Right lobe of liver (tissue), 6 donors: Measurements from ENCODE around the gene SLC6A18. TPM values are rescaled to one million over a fixed set of nuclear protein-coding genes. Genes with fewer than 3 reads are reported as not detected.

ENCODE experiments used
- ATAC-seq, 4 donors: fragments of 200-7000 bp; cut with Tn5 transposase; one replicate each; pipeline ENCODE4 v1.9.1; 2020; ENCODE audit warnings: mild to moderate bottlenecking in 4 of 4, moderate library complexity in 4 of 4
- DNase-seq, 3 donors: peaks; one replicate each; pipeline ENCODE4 v3.0.0-alpha.2; 2020
- H3K27ac ChIP-seq, 3 donors: fragments of 200-600 bp; one replicate each; pipeline ENCODE4 v1.8.0; 2022
- H3K27me3 ChIP-seq, 2 donors: fragments of 200-600 bp; one replicate each; pipeline ENCODE4 v1.8.0; 2022
- H3K36me3 ChIP-seq, 4 donors: fragments of 200-600 bp; sonication (generic) in 1 of 4; one replicate each; pipeline versions ENCODE4 v1.5.1 to v1.8.0; 2017 to 2022; ENCODE audit warnings: control low read depth in 1 of 4
- H3K4me1 ChIP-seq, 4 donors: fragments of 200-600 bp; sonication (generic) in 1 of 4; one replicate each; pipeline versions ENCODE4 v1.5.1 to v1.8.0; 2017 to 2022; ENCODE audit warnings: control low read depth in 1 of 4
- H3K4me3 ChIP-seq, 3 donors: fragments of 200-600 bp; one replicate each; pipeline ENCODE4 v1.8.0; 2022
- H3K9me3 ChIP-seq, 4 donors: fragments of 200-600 bp; sonication (generic) in 1 of 4; one replicate each; pipeline versions ENCODE4 v1.5.1 to v1.8.0; 2017 to 2022; ENCODE audit warnings: control low read depth in 1 of 4
- CTCF ChIP-seq, 4 donors: fragments of 200-600 bp in 3 of 4; fragments of 450-650 bp in 1 of 4; IDR thresholded peaks; one replicate each; pipeline versions ENCODE4 v1.5.1 to v1.8.0; 2016 to 2022; ENCODE audit warnings: antibody characterized with exemption in 4 of 4, mild to moderate bottlenecking in 2 of 4
- POLR2A ChIP-seq: fragments of 450-650 bp; IDR thresholded peaks from one replicate; pipeline ENCODE4 v1.6.1; 2017; ENCODE audit warnings: antibody characterized with exemption, mild to moderate bottlenecking
- WGBS: methylation state at CpG from one replicate; pipeline ENCODE4 v1.1.6; 2018; ENCODE audit warnings: low coverage, low lambda C conversion rate; ENCODE audit not compliant: insufficient coverage; ENCODE audit errors: missing lambda C conversion rate; 5-methylcytosine and 5-hydroxymethylcytosine counted together
- intact Hi-C, 2 donors: fragments of 100-400 bp; cut with DNase I; formaldehyde crosslinking; loops; one replicate each; pipeline versions ENCODE4 v1.11.2 to v1.14.1; 2022
- long read RNA-seq: library from polyadenylated mRNA; unstranded; transcript quantifications from one replicate; pipeline ENCODE4 v2.0.0, GENCODE V29; 2019
- total RNA-seq, 6 experiments: library from RNA; depleted of rRNA in 2 of 6; stranded (reverse); fragments of >200 nt in 2 of 6; fragmentation: NEBNext Ultra II Directional in 3 of 6; extraction: Animal tissue kit (Norgen Biotek cat#: 25700) in 3 of 6; gene quantifications; one replicate each; pipeline versions ENCODE4 v1.1.0 to v1.2.4, GENCODE V29; 2016 to 2023
- donor health status: DM: no; HTN: yes; CAD: no.
- donor health status: DM: no; HTN: no; CAD: no.
- donor health status: DM: no; HTN: no; CAD: no.
- donor health status: DM: no; HTN: yes; CAD: no.
- donor health status: DM: no; HTN: yes; CAD: no.

SLC6A18 gene, protein sequence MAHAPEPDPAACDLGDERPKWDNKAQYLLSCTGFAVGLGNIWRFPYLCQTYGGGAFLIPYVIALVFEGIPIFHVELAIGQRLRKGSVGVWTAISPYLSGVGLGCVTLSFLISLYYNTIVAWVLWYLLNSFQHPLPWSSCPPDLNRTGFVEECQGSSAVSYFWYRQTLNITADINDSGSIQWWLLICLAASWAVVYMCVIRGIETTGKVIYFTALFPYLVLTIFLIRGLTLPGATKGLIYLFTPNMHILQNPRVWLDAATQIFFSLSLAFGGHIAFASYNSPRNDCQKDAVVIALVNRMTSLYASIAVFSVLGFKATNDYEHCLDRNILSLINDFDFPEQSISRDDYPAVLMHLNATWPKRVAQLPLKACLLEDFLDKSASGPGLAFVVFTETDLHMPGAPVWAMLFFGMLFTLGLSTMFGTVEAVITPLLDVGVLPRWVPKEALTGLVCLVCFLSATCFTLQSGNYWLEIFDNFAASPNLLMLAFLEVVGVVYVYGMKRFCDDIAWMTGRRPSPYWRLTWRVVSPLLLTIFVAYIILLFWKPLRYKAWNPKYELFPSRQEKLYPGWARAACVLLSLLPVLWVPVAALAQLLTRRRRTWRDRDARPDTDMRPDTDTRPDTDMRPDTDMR
- not detected for total RNA-seq
- long read RNA-seq, result 0 reads

GRCh38 chr5:1225081-1225480 lies at the start of gene SLC6A18:
TSS of gene SLC6A18 (plus strand) at chr5:1225381. CDS start at chr5:1225478, 97 bp downstream.
- DNase-seq, result no peak
- 57% methylated on average over 6 of the region's 11 CpGs for WGBS

GRCh38 chr5:1175801-1176472 lies 49.2 kb upstream of the SLC6A18 start:
- Histone ChIP-seq H3K4me1 (peaks cover 0 to 2% (median under 1%) of the 10 kb centered on the region in 4 donors), H3K27ac (no peak overlapping the region), H3K9me3 (no peaks in the 10 kb centered on the region), H3K36me3 (no peaks in the 10 kb centered on the region), H3K4me3 (no peak overlapping the region), H3K27me3 (no peaks in the 10 kb centered on the region)
- WGBS, result 90% methylated on average over 5 of the region's 26 CpGs
- no peak for DNase-seq
- intact Hi-C loops, result loop anchor here in 1 of 2 donors (10.0 kb wide), 1 partner anchor 479 kb away; no protein-coding TSS in a partner anchor
- TF ChIP-seq CTCF (IDR thresholded peaks at IDR 0.05) (no peak), POLR2A (no peak)
- no peak for ATAC-seq

More at GRCh38 chr5:1225081-1225480, at the start of gene SLC6A18:
- intact Hi-C loops, result no loop called here
- Histone ChIP-seq H3K4me3 (no peak within 1 kb of the TSS), H3K27ac (no peak within 1 kb of the TSS), H3K36me3 (no peaks in the 10 kb centered on the region), H3K4me1 (no peaks in the 10 kb centered on the region), H3K9me3 (no peaks in the 10 kb centered on the region), H3K27me3 (no peaks in the 10 kb centered on the region)
- no peak for ATAC-seq
- no peak for TF ChIP-seq CTCF (IDR thresholded peaks at IDR 0.05)
- TF ChIP-seq POLR2A, result no peak

- no peak overlapping the region for H3K4me3 ChIP-seq
- DNase-seq (peak in 1 of 3 donors; percentile 50), ATAC-seq (no peak)
- no peaks in the 10 kb centered on the region for H3K36me3 ChIP-seq
- peaks cover 0 to 9% (median 4%) of the 10 kb centered on the region in 4 donors for H3K4me1 ChIP-seq
- no peaks in the 10 kb centered on the region for H3K27me3 ChIP-seq
- H3K9me3 ChIP-seq, result no peaks in the 10 kb centered on the region
- 87% methylated on average over 13 of the region's 42 CpGs for WGBS
- intact Hi-C loops, result loop anchor here in 1 of 2 donors (10.0 kb wide), 1 partner anchor 478 kb away; no protein-coding TSS in a partner anchor
- no peak overlapping the region for H3K27ac ChIP-seq
- TF ChIP-seq CTCF (IDR thresholded peaks at IDR 0.05) (no peak), POLR2A (no peak)
These were observed 48.4 kb upstream of the SLC6A18 start for GRCh38 chr5:1176473-1177391.
